Measurements from ENCODE around the gene PRDM16.

GRCh38 chr1:3368059-3368458, 299.1 kb downstream of the PRDM16 start:
- no peak for TF ChIP-seq POLR2A (IDR thresholded peaks at IDR 0.05; ENCODE audit: extremely low read depth, insufficient read length)
- TF ChIP-seq, protein P1, sequence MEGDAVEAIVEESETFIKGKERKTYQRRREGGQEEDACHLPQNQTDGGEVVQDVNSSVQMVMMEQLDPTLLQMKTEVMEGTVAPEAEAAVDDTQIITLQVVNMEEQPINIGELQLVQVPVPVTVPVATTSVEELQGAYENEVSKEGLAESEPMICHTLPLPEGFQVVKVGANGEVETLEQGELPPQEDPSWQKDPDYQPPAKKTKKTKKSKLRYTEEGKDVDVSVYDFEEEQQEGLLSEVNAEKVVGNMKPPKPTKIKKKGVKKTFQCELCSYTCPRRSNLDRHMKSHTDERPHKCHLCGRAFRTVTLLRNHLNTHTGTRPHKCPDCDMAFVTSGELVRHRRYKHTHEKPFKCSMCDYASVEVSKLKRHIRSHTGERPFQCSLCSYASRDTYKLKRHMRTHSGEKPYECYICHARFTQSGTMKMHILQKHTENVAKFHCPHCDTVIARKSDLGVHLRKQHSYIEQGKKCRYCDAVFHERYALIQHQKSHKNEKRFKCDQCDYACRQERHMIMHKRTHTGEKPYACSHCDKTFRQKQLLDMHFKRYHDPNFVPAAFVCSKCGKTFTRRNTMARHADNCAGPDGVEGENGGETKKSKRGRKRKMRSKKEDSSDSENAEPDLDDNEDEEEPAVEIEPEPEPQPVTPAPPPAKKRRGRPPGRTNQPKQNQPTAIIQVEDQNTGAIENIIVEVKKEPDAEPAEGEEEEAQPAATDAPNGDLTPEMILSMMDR (IDR thresholded peaks at IDR 0.05; ENCODE audit: low read depth, low read length): no peak
